Esophagus squamous epithelium (tissue), 4 donors: ENCODE measurements around the gene CADM1.

ENCODE experiments used
- POLR2A ChIP-seq, 4 donors: fragments of 450-650 bp; IDR thresholded peaks; one replicate each; pipeline ENCODE4 v1.6.1; 2017; ENCODE audit warnings: antibody characterized with exemption in 4 of 4, mild to moderate bottlenecking in 4 of 4, moderate library complexity in 3 of 4
- TF ChIP-seq, protein P1 (sequence below), 6 experiments: fragments of 450-650 bp in 4 of 6; fragments of 200-600 bp in 2 of 6; sonication (generic) in 2 of 6; IDR thresholded peaks; one replicate each; pipeline ENCODE4 v1.5.1; 2016 to 2019; ENCODE audit warnings: antibody characterized with exemption in 6 of 6, mild to moderate bottlenecking in 4 of 6, moderate library complexity in 4 of 6

DNA sequence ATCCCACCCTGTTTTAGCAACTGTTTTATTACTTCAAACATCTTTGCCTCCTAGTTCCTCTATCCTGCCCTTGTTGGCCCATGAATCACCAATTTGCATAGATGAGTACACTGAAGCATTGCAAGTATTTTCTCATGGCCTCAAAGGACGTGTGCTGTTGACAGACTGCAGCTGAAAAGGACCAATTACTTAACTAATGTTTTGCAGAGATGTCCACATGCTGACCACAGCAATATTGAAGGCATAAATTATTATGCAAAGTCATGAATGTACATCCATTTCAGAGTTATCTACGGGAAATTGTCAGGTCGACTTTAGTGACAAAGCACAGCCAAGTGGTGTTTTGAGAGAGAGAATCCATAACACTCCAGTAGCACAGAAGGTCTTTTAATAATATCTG is 64.8 kb downstream of the CADM1 start:
- TF ChIP-seq, protein P1, sequence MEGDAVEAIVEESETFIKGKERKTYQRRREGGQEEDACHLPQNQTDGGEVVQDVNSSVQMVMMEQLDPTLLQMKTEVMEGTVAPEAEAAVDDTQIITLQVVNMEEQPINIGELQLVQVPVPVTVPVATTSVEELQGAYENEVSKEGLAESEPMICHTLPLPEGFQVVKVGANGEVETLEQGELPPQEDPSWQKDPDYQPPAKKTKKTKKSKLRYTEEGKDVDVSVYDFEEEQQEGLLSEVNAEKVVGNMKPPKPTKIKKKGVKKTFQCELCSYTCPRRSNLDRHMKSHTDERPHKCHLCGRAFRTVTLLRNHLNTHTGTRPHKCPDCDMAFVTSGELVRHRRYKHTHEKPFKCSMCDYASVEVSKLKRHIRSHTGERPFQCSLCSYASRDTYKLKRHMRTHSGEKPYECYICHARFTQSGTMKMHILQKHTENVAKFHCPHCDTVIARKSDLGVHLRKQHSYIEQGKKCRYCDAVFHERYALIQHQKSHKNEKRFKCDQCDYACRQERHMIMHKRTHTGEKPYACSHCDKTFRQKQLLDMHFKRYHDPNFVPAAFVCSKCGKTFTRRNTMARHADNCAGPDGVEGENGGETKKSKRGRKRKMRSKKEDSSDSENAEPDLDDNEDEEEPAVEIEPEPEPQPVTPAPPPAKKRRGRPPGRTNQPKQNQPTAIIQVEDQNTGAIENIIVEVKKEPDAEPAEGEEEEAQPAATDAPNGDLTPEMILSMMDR (IDR thresholded peaks at IDR 0.05): no peak
- no peak for TF ChIP-seq POLR2A (IDR thresholded peaks at IDR 0.05)
